Nephron progenitor cell (in vitro differentiated cells): Measurements from ENCODE around the gene CIAPIN1.

Experiments
- DNase-seq: peaks from one replicate; pipeline ENCODE4 v3.0.0; 2021
- H3K27ac Mint-ChIP-seq: 2 replicates; pipeline ENCODE4 v1.8.0; 2021; ENCODE audit warnings: mild to moderate bottlenecking, moderate library complexity, mixed read lengths
- H3K27me3 Mint-ChIP-seq: 2 replicates; pipeline ENCODE4 v1.8.0; 2021; ENCODE audit warnings: mild to moderate bottlenecking, low read depth, mixed read lengths; ENCODE audit not compliant: poor library complexity
- H3K36me3 Mint-ChIP-seq: 2 replicates; pipeline ENCODE4 v1.8.0; 2021; ENCODE audit warnings: low read depth, mixed read lengths
- H3K4me1 Mint-ChIP-seq: 2 replicates; pipeline ENCODE4 v1.8.0; 2021; ENCODE audit warnings: mixed read lengths
- H3K4me3 Mint-ChIP-seq: 2 replicates; pipeline ENCODE4 v1.8.0; 2021; ENCODE audit warnings: mild to moderate bottlenecking, moderate library complexity, mixed read lengths
- H3K9me3 Mint-ChIP-seq: 2 replicates; pipeline ENCODE4 v1.8.0; 2021; ENCODE audit warnings: mild to moderate bottlenecking, moderate library complexity, mixed read lengths
- CTCF ChIP-seq: fragments of 200-600 bp; sonication (generic); IDR thresholded peaks from 2 replicates; pipeline ENCODE4 v1.5.0; 2021; ENCODE audit warnings: antibody characterized with exemption

The CIAPIN1 gene

GRCh38 chr16:57472665-57473060 lies 25.5 kb upstream of the CIAPIN1 start:
- H3K36me3 Mint-ChIP-seq = peaks cover 31% of the 10 kb centered on the region
- TF ChIP-seq CTCF = no peak
- peaks cover 43% of the 10 kb centered on the region for H3K4me1 Mint-ChIP-seq
- no peak overlapping the region for H3K4me3 Mint-ChIP-seq
- H3K27me3 Mint-ChIP-seq = no peaks in the 10 kb centered on the region
- H3K9me3 Mint-ChIP-seq = no peaks in the 10 kb centered on the region
- no peak overlapping the region for H3K27ac Mint-ChIP-seq
- DNase-seq = no peak

GRCh38 chr16:57471852-57472664 lies 24.9 kb upstream of the CIAPIN1 start:
- Mint-ChIP-seq H3K36me3 (peaks cover 35% of the 10 kb centered on the region), H3K27ac (peak overlapping the region; percentile 90), H3K4me3 (no peak overlapping the region), H3K4me1 (peaks cover 37% of the 10 kb centered on the region), H3K27me3 (no peaks in the 10 kb centered on the region), H3K9me3 (no peaks in the 10 kb centered on the region)
- TF ChIP-seq CTCF = no peak
- DNase-seq = peak; percentile 38

GRCh38 chr16:57471209-57471608 lies 24.0 kb upstream of the CIAPIN1 start:
- Mint-ChIP-seq H3K36me3 (peaks cover 36% of the 10 kb centered on the region), H3K4me3 (no peak overlapping the region), H3K27me3 (no peaks in the 10 kb centered on the region), H3K27ac (no peak overlapping the region), H3K4me1 (peaks cover 31% of the 10 kb centered on the region), H3K9me3 (no peaks in the 10 kb centered on the region)
- no peak for DNase-seq
- no peak for TF ChIP-seq CTCF

- peaks cover 28% of the 10 kb centered on the region for H3K4me1 Mint-ChIP-seq
- H3K4me3 Mint-ChIP-seq = no peak overlapping the region
- H3K27ac Mint-ChIP-seq = no peak overlapping the region
- TF ChIP-seq CTCF = no peak
- peaks cover 41% of the 10 kb centered on the region for H3K36me3 Mint-ChIP-seq
- no peaks in the 10 kb centered on the region for H3K9me3 Mint-ChIP-seq
- no peak for DNase-seq
- no peaks in the 10 kb centered on the region for H3K27me3 Mint-ChIP-seq
Observed at GRCh38 chr16:57470711-57471110, 23.5 kb upstream of the CIAPIN1 start.

GRCh38 chr16:57469917-57470470 lies 22.8 kb upstream of the CIAPIN1 start:
- no peak for TF ChIP-seq CTCF
- Mint-ChIP-seq H3K36me3 (peaks cover 47% of the 10 kb centered on the region), H3K4me3 (no peak overlapping the region), H3K27ac (no peak overlapping the region), H3K9me3 (no peaks in the 10 kb centered on the region), H3K27me3 (no peaks in the 10 kb centered on the region), H3K4me1 (peaks cover 28% of the 10 kb centered on the region)
- DNase-seq = no peak

GRCh38 chr16:57469046-57469445 lies 21.9 kb upstream of the CIAPIN1 start:
- H3K4me1 Mint-ChIP-seq = peaks cover 31% of the 10 kb centered on the region
- no peak overlapping the region for H3K27ac Mint-ChIP-seq
- TF ChIP-seq CTCF = no peak

More at GRCh38 chr16:57469046-57469445, 21.9 kb upstream of the CIAPIN1 start:
- no peaks in the 10 kb centered on the region for H3K9me3 Mint-ChIP-seq
- H3K27me3 Mint-ChIP-seq = no peaks in the 10 kb centered on the region
- DNase-seq = no peak
- peaks cover 52% of the 10 kb centered on the region for H3K36me3 Mint-ChIP-seq
- no peak overlapping the region for H3K4me3 Mint-ChIP-seq
